GM12878 (cell line): ENCODE results near the gene ZXDC. TPM values are rescaled to one million over a fixed set of nuclear protein-coding genes. Genes with fewer than 3 reads are reported as not detected.

Experiments
- ATAC-seq: fragments of 200-7000 bp; cut with Tn5 transposase; 3 replicates; pipeline ENCODE4 v1.9.1; 2020; ENCODE audit warnings: mild to moderate bottlenecking, moderate library complexity
- BruUV-seq: library from RNA; stranded (reverse); fragments of 400-500 nt; replicated peaks from 2 replicates; lab custom pipeline; 2021; lab: Mats Ljungman, UMichigan
- CTCF ChIA-PET: fragments of 300-600 bp; sonication (Branson Sonifier 250); formaldehyde crosslinking; extraction: SDS; loops from one replicate; lab custom pipeline; 2021; ENCODE audit warnings: inconsistent platforms; lab: Yijun Ruan, JAX
- POLR2A ChIA-PET: fragments of 350-600 bp; formaldehyde crosslinking; extraction: SDS; loops from one replicate; lab custom pipeline; 2021; ENCODE audit warnings: inconsistent platforms; lab: Charles Lee
- RAD21 ChIA-PET: fragments of 300-600 bp; sonication (Branson Sonifier 250); formaldehyde crosslinking; loops from one replicate; lab custom pipeline; 2023; ENCODE audit warnings: antibody characterized with exemption; ENCODE audit not compliant: unreplicated experiment; lab: Charles Lee
- SMC1A ChIA-PET: fragments of 300-600 bp; sonication (Branson Sonifier 250); formaldehyde crosslinking; loops from one replicate; lab custom pipeline; 2023; ENCODE audit not compliant: unreplicated experiment, uncharacterized antibody; lab: Charles Lee
- DNase-seq: peaks from one replicate; pipeline ENCODE4 v3.0.0-alpha.2; 2011; ENCODE audit warnings: low read depth, low spot score
- FAIRE-seq: peaks from 3 replicates; lab custom pipeline; 2011; peaks lifted over from hg19 to GRCh38; lab: Jason Lieb, UNC
- H2AFZ ChIP-seq: 2 replicates; pipeline ENCODE4 v1.6.0; 2011; ENCODE audit warnings: low read depth, low read length, control low read depth; ENCODE audit not compliant: control insufficient read depth
- H3K27ac ChIP-seq: 2 replicates; pipeline ENCODE4 v1.5.1; 2011; ENCODE audit warnings: control low read depth; ENCODE audit not compliant: control insufficient read depth, insufficient read depth
- H3K27me3 ChIP-seq, 2 experiments: replicated peaks in 1 of 2; 2 replicates each; pipeline versions ENCODE4 v1.6.0 to v1.6.1; 2011; ENCODE audit warnings: low read length in 1 of 2; ENCODE audit not compliant: control insufficient read depth in 2 of 2, insufficient read depth in 2 of 2
- H3K36me3 ChIP-seq, 2 experiments: 2 replicates each; pipeline ENCODE4 v1.5.1; 2011; ENCODE audit warnings: low read length in 1 of 2; ENCODE audit not compliant: control insufficient read depth in 2 of 2, insufficient read depth in 2 of 2
- H3K4me1 ChIP-seq: 2 replicates; pipeline ENCODE4 v1.6.1; 2011; ENCODE audit warnings: mild to moderate bottlenecking, low read length, moderate library complexity, mixed read lengths; ENCODE audit not compliant: control insufficient read depth, insufficient read depth
- H3K4me2 ChIP-seq: 2 replicates; pipeline ENCODE4 v1.6.0; 2011; ENCODE audit warnings: control low read depth; ENCODE audit not compliant: control insufficient read depth, insufficient read depth
- H3K4me3 ChIP-seq: fragments of 200-600 bp; sonication (generic); 2 replicates; pipeline ENCODE4 v1.5.1; 2016
- H3K79me2 ChIP-seq: 2 replicates; pipeline ENCODE4 v1.6.0; 2011; ENCODE audit warnings: low read length; ENCODE audit not compliant: control insufficient read depth, insufficient read depth
- H3K9ac ChIP-seq: 2 replicates; pipeline ENCODE4 v1.8.0; 2011; ENCODE audit warnings: low read length, control low read depth, mixed read lengths; ENCODE audit not compliant: control insufficient read depth, insufficient read depth
- H3K9me3 ChIP-seq: replicated peaks from 3 replicates; pipeline ENCODE4 v1.5.1; 2011; ENCODE audit warnings: mild to moderate bottlenecking, low read length; ENCODE audit not compliant: control insufficient read depth, insufficient read depth
- H4K20me1 ChIP-seq: 2 replicates; pipeline ENCODE4 v1.6.0; 2011; ENCODE audit not compliant: control insufficient read depth, insufficient read depth
- BRCA1 ChIP-seq: IDR thresholded peaks from 2 replicates; pipeline ENCODE4 v1.6.1; 2011; ENCODE audit warnings: low read depth, low read length, improper control_type of control experiment
- CHD2 ChIP-seq: IDR thresholded peaks from 2 replicates; pipeline ENCODE4 v1.6.1; 2011; ENCODE audit warnings: low read depth, low read length, improper control_type of control experiment, borderline replicate concordance
- E2F4 ChIP-seq: IDR thresholded peaks from 2 replicates; pipeline ENCODE4 v1.6.1; 2012; ENCODE audit warnings: low read depth, low read length, improper control_type of control experiment
- ELK1 ChIP-seq: IDR thresholded peaks from 2 replicates; pipeline ENCODE4 v1.6.1; 2012; ENCODE audit warnings: low read depth, low read length, improper control_type of control experiment
- HDGF ChIP-seq: fragments of 450-650 bp; IDR thresholded peaks from 2 replicates; pipeline ENCODE4 v1.6.1; 2016; ENCODE audit warnings: antibody characterized with exemption
- LARP7 ChIP-seq: fragments of 450-650 bp; IDR thresholded peaks from 2 replicates; pipeline ENCODE4 v1.6.1; 2017; ENCODE audit warnings: mild to moderate bottlenecking
- MEF2B ChIP-seq: fragments of 450-650 bp; IDR thresholded peaks from 2 replicates; pipeline ENCODE4 v1.6.1; 2018; ENCODE audit warnings: mild to moderate bottlenecking, moderate library complexity; ENCODE audit not compliant: partially characterized antibody, poor library complexity, severe bottlenecking
- POU2F2 ChIP-seq: IDR thresholded peaks from 3 replicates; pipeline ENCODE4 v1.6.1; 2011; ENCODE audit warnings: low read depth, mild to moderate bottlenecking, low read length, borderline replicate concordance
- SPI1 ChIP-seq: IDR thresholded peaks from 2 replicates; pipeline ENCODE4 v1.6.1; 2011; ENCODE audit warnings: low read depth, mild to moderate bottlenecking, low read length, moderate library complexity, borderline replicate concordance; ENCODE audit not compliant: insufficient read depth
- TAF1 ChIP-seq: IDR thresholded peaks from 2 replicates; pipeline ENCODE4 v1.6.1; 2011; ENCODE audit warnings: mild to moderate bottlenecking, low read depth, low read length, borderline replicate concordance
- TCF12 ChIP-seq: IDR thresholded peaks from 2 replicates; pipeline ENCODE4 v1.6.1; 2011; ENCODE audit warnings: low read depth, mild to moderate bottlenecking, low read length
- ZBED1 ChIP-seq: IDR thresholded peaks from 2 replicates; pipeline ENCODE4 v1.6.1; 2016; ENCODE audit warnings: borderline replicate concordance
- ZNF274 ChIP-seq: IDR thresholded peaks from one replicate; pipeline ENCODE4 v1.8.0; 2011; ENCODE audit not compliant: insufficient read length, insufficient read depth
- WGBS: methylation state at CpG from one replicate; pipeline ENCODE4 v1.1.6; 2016; ENCODE audit warnings: low lambda C conversion rate; ENCODE audit not compliant: insufficient replicate concordance, insufficient coverage; ENCODE audit errors: missing lambda C conversion rate; 5-methylcytosine and 5-hydroxymethylcytosine counted together
- in situ Hi-C: fragments of 300-500 bp; cut with MboI; formaldehyde crosslinking; loops from 9 replicates; pipeline ENCODE4 v1.14.3; 2018; ENCODE audit warnings: mixed read lengths
- intact Hi-C: fragments of 100-400 bp; cut with micrococcal nuclease; formaldehyde crosslinking; loops from one replicate; pipeline ENCODE4 v1.14.2; 2022; ENCODE audit not compliant: unreplicated experiment
- polyA plus RNA-seq, 11 experiments: library from polyadenylated mRNA; depleted of rRNA in 4 of 11; unstranded in 6 of 11; stranded (reverse) in 5 of 11; fragments of >200 nt; fragmentation: Nextera tagmentation in 4 of 11; fragmentation: Illumina TruSeq in 1 of 11; extraction: Ambion mirVana in 4 of 11; extraction: Trizol in 1 of 11; gene quantifications; 1 replicate in 1 of 11; 2 replicates in 10 of 11; pipeline versions ENCODE4 v1.2.1 to v1.2.3, GENCODE V29; 2011 to 2016; ENCODE audit warnings: inconsistent platforms in 2 of 11, missing spikeins in 2 of 11, low read depth in 1 of 11
- total RNA-seq, 4 experiments: library from RNA; depleted of rRNA in 3 of 4; stranded (reverse); fragments of >200 nt in 3 of 4; fragmentation: Illumina TruSeq in 1 of 4; extraction: Trizol in 1 of 4; gene quantifications; 2 replicates each; pipeline versions ENCODE4 v1.2.1 to v1.2.3, GENCODE V29; 2013 to 2021

ZXDC gene
- total and polyA plus RNA-seq, 10 of the 15 experiments (the other 5 are each of a cell fraction or from before 2014, with no cell fraction given) = 0.72 to 15.3 (median 8.5) TPM

GRCh38 chr3:126452213-126452612 lies 23.5 kb downstream of the ZXDC start:
- H3K79me2 ChIP-seq = no peaks in the 10 kb centered on the region
- SMC1A ChIA-PET = interaction anchor here (0.8 kb wide), 1 partner anchor 20 kb away, joined by 3 read pairs; no protein-coding TSS in a partner anchor

GRCh38 chr3:126451511-126451910 lies 24.2 kb downstream of the ZXDC start:
- Histone ChIP-seq H3K4me3 (no peak overlapping the region), H3K79me2 (no peaks in the 10 kb centered on the region), H3K9me3 (no peaks in the 10 kb centered on the region), H3K9ac (no peak overlapping the region), H3K4me2 (no peak overlapping the region), H3K27me3 (no peaks in the 10 kb centered on the region), H3K36me3 (peaks cover 8 to 18% of the 10 kb centered on the region in 2 experiments), H4K20me1 (no peaks in the 10 kb centered on the region), H3K4me1 (no peaks in the 10 kb centered on the region), H3K27ac (no peak overlapping the region), H2AFZ (no peak overlapping the region)
- FAIRE-seq (no peak), DNase-seq (no peak), ATAC-seq (no peak)
- no peak for TF ChIP-seq TAF1
- TF ChIP-seq ZNF274 = no peak
- TF ChIP-seq E2F4 = no peak
- no peak for TF ChIP-seq TCF12
- TF ChIP-seq BRCA1 = no peak
- TF ChIP-seq MEF2B = no peak
- TF ChIP-seq HDGF = no peak
- CTCF ChIA-PET = no interaction called here
- WGBS = 94% methylated on average over 12 of the region's 12 CpGs
- SMC1A ChIA-PET = no interaction called here
- RAD21 ChIA-PET = no interaction called here
- intact Hi-C loops = no loop called here
- in situ Hi-C loops = no loop called here
- POLR2A ChIA-PET = no interaction called here
- BruUV-seq = no TSS peak

More at GRCh38 chr3:126452213-126452612, 23.5 kb downstream of the ZXDC start:
- ChIA-PET CTCF (interaction anchor here (0.6 kb wide), 1 partner anchor 62 kb away, joined by 3 read pairs; no protein-coding TSS in a partner anchor), RAD21 (no interaction called here), POLR2A (interaction anchor here (0.7 kb wide), 1 partner anchor 433 kb away, joined by 3 read pairs; no protein-coding TSS in a partner anchor)
- in situ Hi-C loops = no loop called here
- FAIRE-seq = no peak
- no peak for DNase-seq
- 87% methylated on average over 9 of the region's 9 CpGs for WGBS
- Histone ChIP-seq H4K20me1 (no peaks in the 10 kb centered on the region), H3K9ac (no peak overlapping the region), H3K4me1 (no peaks in the 10 kb centered on the region), H2AFZ (no peak overlapping the region), H3K4me3 (no peak overlapping the region), H3K9me3 (no peaks in the 10 kb centered on the region), H3K27ac (no peak overlapping the region), H3K36me3 (peaks cover 10 to 19% of the 10 kb centered on the region in 2 experiments), H3K27me3 (no peaks in the 10 kb centered on the region), H3K4me2 (no peak overlapping the region)
- no peak for ATAC-seq
- no TSS peak for BruUV-seq
- TF ChIP-seq LARP7 (no peak), CHD2 (no peak), POU2F2 (no peak), SPI1 (no peak), ZBED1 (no peak), ELK1 (no peak)
- intact Hi-C loops = no loop called here
